Peyer's patch (tissue), 4 donors: Measurements from ENCODE around the gene ARHGEF39.

ENCODE experiments used
- POLR2A ChIP-seq, 2 donors: fragments of 450-650 bp; IDR thresholded peaks; one replicate each; pipeline ENCODE4 v1.5.1; 2017; ENCODE audit warnings: antibody characterized with exemption in 2 of 2, mild to moderate bottlenecking in 2 of 2, moderate library complexity in 2 of 2
- TF ChIP-seq, protein P1 (sequence below), 6 experiments: fragments of 450-650 bp in 4 of 6; fragments of 200-600 bp in 2 of 6; sonication (generic) in 1 of 6; IDR thresholded peaks; one replicate each; pipeline ENCODE4 v1.5.1; 2017 to 2019; ENCODE audit warnings: antibody characterized with exemption in 6 of 6, mild to moderate bottlenecking in 3 of 6, moderate library complexity in 1 of 6

- peak in 1 of 2 donors; percentile 27 for TF ChIP-seq POLR2A (IDR thresholded peaks at IDR 0.05)
- TF ChIP-seq, protein P1, sequence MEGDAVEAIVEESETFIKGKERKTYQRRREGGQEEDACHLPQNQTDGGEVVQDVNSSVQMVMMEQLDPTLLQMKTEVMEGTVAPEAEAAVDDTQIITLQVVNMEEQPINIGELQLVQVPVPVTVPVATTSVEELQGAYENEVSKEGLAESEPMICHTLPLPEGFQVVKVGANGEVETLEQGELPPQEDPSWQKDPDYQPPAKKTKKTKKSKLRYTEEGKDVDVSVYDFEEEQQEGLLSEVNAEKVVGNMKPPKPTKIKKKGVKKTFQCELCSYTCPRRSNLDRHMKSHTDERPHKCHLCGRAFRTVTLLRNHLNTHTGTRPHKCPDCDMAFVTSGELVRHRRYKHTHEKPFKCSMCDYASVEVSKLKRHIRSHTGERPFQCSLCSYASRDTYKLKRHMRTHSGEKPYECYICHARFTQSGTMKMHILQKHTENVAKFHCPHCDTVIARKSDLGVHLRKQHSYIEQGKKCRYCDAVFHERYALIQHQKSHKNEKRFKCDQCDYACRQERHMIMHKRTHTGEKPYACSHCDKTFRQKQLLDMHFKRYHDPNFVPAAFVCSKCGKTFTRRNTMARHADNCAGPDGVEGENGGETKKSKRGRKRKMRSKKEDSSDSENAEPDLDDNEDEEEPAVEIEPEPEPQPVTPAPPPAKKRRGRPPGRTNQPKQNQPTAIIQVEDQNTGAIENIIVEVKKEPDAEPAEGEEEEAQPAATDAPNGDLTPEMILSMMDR (IDR thresholded peaks at IDR 0.05): peak in 1 of 6 experiments; percentile 26
Measured at GRCh38 chr9:35664531-35665470, at the start of gene ARHGEF39.
